Neural cell (in vitro differentiated cells): ENCODE measurements around the gene CRAT. TPM values are rescaled to one million over a fixed set of nuclear protein-coding genes. Genes with fewer than 3 reads are reported as not detected.

Experiments used
- H2AFZ ChIP-seq: fragments of 200-600, 300-800 bp; sonication (generic), shearing (Covaris generic); 2 replicates; pipeline ENCODE4 v1.6.0; 2014; ENCODE audit warnings: low read depth, mild to moderate bottlenecking, antibody characterized with exemption, low read length, moderate library complexity
- H3F3A ChIP-seq: fragments of 200-600 bp; shearing (Covaris generic); 2 replicates; pipeline ENCODE4 v1.6.1; 2016; ENCODE audit warnings: mild to moderate bottlenecking, moderate library complexity, mixed read lengths, antibody characterized with exemption, low read length; ENCODE audit not compliant: insufficient read depth, poor library complexity, severe bottlenecking
- H3K27ac ChIP-seq: fragments of 200-600, 300-800 bp; sonication (generic), shearing (Covaris generic); 2 replicates; pipeline ENCODE4 v1.5.1; 2014; ENCODE audit warnings: mild to moderate bottlenecking, low read length, moderate library complexity
- H3K27me3 ChIP-seq: fragments of 300-800, 200-600 bp; sonication (generic), shearing (Covaris generic); 2 replicates; pipeline ENCODE4 v1.6.0; 2014; ENCODE audit warnings: mild to moderate bottlenecking, low read depth, low read length, moderate library complexity; ENCODE audit not compliant: insufficient read depth
- H3K36me3 ChIP-seq: fragments of 300-800, 200-600 bp; sonication (generic), shearing (Covaris generic); 2 replicates; pipeline ENCODE4 v1.5.1; 2014; ENCODE audit warnings: mild to moderate bottlenecking, antibody characterized with exemption, low read length, moderate library complexity; ENCODE audit not compliant: insufficient read depth
- H3K4me2 ChIP-seq: fragments of 300-800, 200-600 bp; sonication (generic), shearing (Covaris generic); 2 replicates; pipeline ENCODE4 v1.6.0; 2014; ENCODE audit warnings: mild to moderate bottlenecking, low read length
- H3K4me3 ChIP-seq: fragments of 300-800, 200-600 bp; sonication (generic), shearing (Covaris generic); 2 replicates; pipeline ENCODE4 v1.5.1; 2014; ENCODE audit warnings: mild to moderate bottlenecking, low read length, moderate library complexity
- H3K79me2 ChIP-seq: fragments of 200-600 bp; shearing (Covaris generic); replicated peaks from 2 replicates; pipeline ENCODE4 v1.6.0; 2014; ENCODE audit warnings: mild to moderate bottlenecking, low read length, moderate library complexity; ENCODE audit not compliant: insufficient read depth
- H3K9ac ChIP-seq: fragments of 300-800, 200-600 bp; sonication (generic), shearing (Covaris generic); 2 replicates; pipeline ENCODE4 v1.6.1; 2016; ENCODE audit warnings: mild to moderate bottlenecking, low read length, mixed read lengths
- H3K9me2 ChIP-seq: fragments of 200-600 bp; shearing (Covaris generic); 2 replicates; pipeline ENCODE4 v1.6.1; 2016; ENCODE audit warnings: mild to moderate bottlenecking, low read length, mixed read lengths; ENCODE audit not compliant: insufficient read depth
- H3K9me3 ChIP-seq: fragments of 200-600, 300-800 bp; sonication (generic), shearing (Covaris generic); 2 replicates; pipeline ENCODE4 v1.6.1; 2016; ENCODE audit warnings: mild to moderate bottlenecking, mixed run types, low read length, moderate library complexity, mixed read lengths
- H4K20me1 ChIP-seq: fragments of 200-600 bp; shearing (Covaris generic); 2 replicates; pipeline ENCODE4 v1.6.1; 2016; ENCODE audit warnings: mild to moderate bottlenecking, mixed run types; ENCODE audit not compliant: insufficient read depth
- CTCF ChIP-seq: fragments of 450-650 bp; IDR thresholded peaks from 2 replicates; pipeline ENCODE4 v1.5.1; 2014; ENCODE audit warnings: antibody characterized with exemption, mild to moderate bottlenecking, moderate library complexity; ENCODE audit not compliant: poor library complexity, severe bottlenecking
- EP300 ChIP-seq: fragments of 450-650 bp; conservative IDR thresholded peaks from 2 replicates; pipeline ENCODE4 v1.6.1; 2014; ENCODE audit warnings: antibody characterized with exemption, mild to moderate bottlenecking, moderate library complexity; ENCODE audit not compliant: poor library complexity, severe bottlenecking
- EZH2 ChIP-seq: fragments of 200-600, 300-800 bp; shearing (Covaris generic), sonication (generic); IDR thresholded peaks from 2 replicates; pipeline ENCODE4 v1.6.1; 2014; ENCODE audit warnings: antibody characterized with exemption, low read length, borderline replicate concordance, mild to moderate bottlenecking; ENCODE audit not compliant: insufficient read depth, poor library complexity, severe bottlenecking
- MXI1 ChIP-seq: fragments of 450-650 bp; conservative IDR thresholded peaks from 2 replicates; pipeline ENCODE4 v1.6.1; 2014; ENCODE audit warnings: antibody characterized with exemption, mild to moderate bottlenecking; ENCODE audit not compliant: poor library complexity, severe bottlenecking
- POLR2AphosphoS5 ChIP-seq: IDR thresholded peaks from 2 replicates; pipeline ENCODE4 v1.6.1; 2012
- RAD21 ChIP-seq: fragments of 450-650 bp; conservative IDR thresholded peaks from 2 replicates; pipeline ENCODE4 v1.6.1; 2014; ENCODE audit warnings: antibody characterized with exemption, mild to moderate bottlenecking, moderate library complexity
- REST ChIP-seq: IDR thresholded peaks from 2 replicates; pipeline ENCODE4 v1.6.1; 2012; ENCODE audit warnings: borderline replicate concordance
- SMC3 ChIP-seq: fragments of 450-650 bp; conservative IDR thresholded peaks from 2 replicates; pipeline ENCODE4 v1.6.1; 2014; ENCODE audit warnings: antibody characterized with exemption, mild to moderate bottlenecking, moderate library complexity; ENCODE audit not compliant: poor library complexity
- TAF1 ChIP-seq: IDR thresholded peaks from 2 replicates; pipeline ENCODE4 v1.6.1; 2012; ENCODE audit warnings: low read depth
- polyA plus RNA-seq: library from polyadenylated mRNA; depleted of rRNA; stranded (reverse); fragments of >200 nt; gene quantifications from 2 replicates; pipeline ENCODE4 v1.2.3, GENCODE V29; 2014

The CRAT gene
- polyA plus RNA-seq, 1 donor from 2014 or later, result 14.3 TPM

GRCh38 chr9:129121483-129121882, 10.9 kb upstream of the CRAT start:
- TF ChIP-seq TAF1, result no peak
- TF ChIP-seq EP300, result no peak
- TF ChIP-seq MXI1, result no peak
- TF ChIP-seq EZH2, result no peak
- TF ChIP-seq RAD21, result no peak
- TF ChIP-seq POLR2AphosphoS5, result no peak
- no peak for TF ChIP-seq CTCF
- no peak overlapping the region for H3K9ac ChIP-seq

GRCh38 chr9:129118799-129119198, 8.2 kb upstream of the CRAT start:
- H3K9ac ChIP-seq, result no peak overlapping the region
- H2AFZ ChIP-seq, result no peak overlapping the region
- no peak for TF ChIP-seq EZH2
- TF ChIP-seq SMC3, result no peak
- TF ChIP-seq RAD21, result no peak
- TF ChIP-seq MXI1, result no peak
- no peak for TF ChIP-seq POLR2AphosphoS5
- no peak for TF ChIP-seq CTCF
- no peak for TF ChIP-seq EP300
- TF ChIP-seq REST, result no peak
- TF ChIP-seq TAF1, result no peak
- H3K4me2 ChIP-seq, result no peak overlapping the region
- no peak overlapping the region for H3K4me3 ChIP-seq
- H3K79me2 ChIP-seq, result peaks cover 15% of the 10 kb centered on the region
- H3K27ac ChIP-seq, result no peak overlapping the region
- H3K9me2 ChIP-seq, result no peaks in the 10 kb centered on the region
- H3K27me3 ChIP-seq, result no peaks in the 10 kb centered on the region
- no peaks in the 10 kb centered on the region for H3K36me3 ChIP-seq
- no peaks in the 10 kb centered on the region for H3K9me3 ChIP-seq
- H3F3A ChIP-seq, result no peaks in the 10 kb centered on the region
- H4K20me1 ChIP-seq, result no peaks in the 10 kb centered on the region

More at GRCh38 chr9:129121483-129121882, 10.9 kb upstream of the CRAT start:
- Histone ChIP-seq H3F3A (no peaks in the 10 kb centered on the region), H3K27me3 (no peaks in the 10 kb centered on the region), H3K9me2 (no peaks in the 10 kb centered on the region), H3K79me2 (peaks cover 12% of the 10 kb centered on the region), H4K20me1 (no peaks in the 10 kb centered on the region), H3K4me3 (no peak overlapping the region), H2AFZ (no peak overlapping the region), H3K27ac (no peak overlapping the region), H3K9me3 (no peaks in the 10 kb centered on the region), H3K4me2 (no peak overlapping the region), H3K36me3 (no peaks in the 10 kb centered on the region)
